Body of pancreas (tissue), 4 donors: ENCODE results near the gene SNCAIP. TPM values are rescaled to one million over a fixed set of nuclear protein-coding genes. Genes with fewer than 3 reads are reported as not detected.

Experiments
- ATAC-seq: fragments of 150-250 bp; one replicate; pipeline ENCODE4 v1.9.1; 2016
- DNase-seq, 4 donors: peaks; one replicate each; pipeline ENCODE4 v3.0.0-alpha.2; 2019
- H3K27ac ChIP-seq, 4 donors: fragments of 200-600 bp; sonication (generic); 1 replicate in 3 of 4; 2 replicates in 1 of 4; pipeline versions ENCODE4 v1.5.1 to v1.6.1; 2016 to 2019; ENCODE audit warnings: mild to moderate bottlenecking in 1 of 4, mixed read lengths in 1 of 4, moderate library complexity in 1 of 4
- H3K27me3 ChIP-seq, 2 donors: fragments of 200-600 bp; sonication (generic); one replicate each; pipeline ENCODE4 v1.6.0; 2016; ENCODE audit warnings: mild to moderate bottlenecking in 1 of 2
- H3K36me3 ChIP-seq, 2 donors: fragments of 200-600 bp; sonication (generic); replicated peaks in 1 of 2; 2 replicates each; pipeline ENCODE4 v1.5.1; 2016; ENCODE audit warnings: low read depth in 2 of 2; ENCODE audit not compliant: insufficient read depth in 1 of 2
- H3K4me1 ChIP-seq: fragments of 200-600 bp; sonication (generic); one replicate; pipeline ENCODE4 v1.6.0; 2016
- H3K4me3 ChIP-seq, 2 donors: fragments of 200-600 bp; sonication (generic); 1 replicate in 1 of 2; 2 replicates in 1 of 2; pipeline ENCODE4 v1.5.1; 2016 to 2019
- H3K9me3 ChIP-seq, 3 donors: fragments of 200-600 bp; sonication (generic); 1 replicate in 2 of 3; 2 replicates in 1 of 3; pipeline ENCODE4 v1.5.1; 2016
- POLR2A ChIP-seq, 3 donors: fragments of 450-650 bp; IDR thresholded peaks; one replicate each; pipeline ENCODE4 v1.6.1; 2016; ENCODE audit warnings: antibody characterized with exemption in 3 of 3, mild to moderate bottlenecking in 2 of 3
- WGBS, 2 donors: methylation state at CpG; one replicate each; pipeline ENCODE4 v1.1.5; 2017; 5-methylcytosine and 5-hydroxymethylcytosine counted together
- intact Hi-C: fragments of 100-400 bp; cut with DNase I; formaldehyde crosslinking; loops from one replicate; pipeline ENCODE4 v1.15.1; 2023
- total RNA-seq, 2 donors: library from RNA; depleted of rRNA; stranded (reverse); fragments of >200 nt; gene quantifications; one replicate each; pipeline ENCODE4 v1.1.0, GENCODE V29; 2016
- TF ChIP-seq, protein P1 (sequence below), 7 experiments: fragments of 450-650 bp in 4 of 7; fragments of 200-600 bp in 3 of 7; sonication (generic) in 3 of 7; IDR thresholded peaks; one replicate each; pipeline ENCODE4 v1.5.1; 2016 to 2019; ENCODE audit warnings: antibody characterized with exemption in 7 of 7

SNCAIP gene
- total RNA-seq, 2 donors from 2014 or later: 1.3 to 2.6 TPM

DNA sequence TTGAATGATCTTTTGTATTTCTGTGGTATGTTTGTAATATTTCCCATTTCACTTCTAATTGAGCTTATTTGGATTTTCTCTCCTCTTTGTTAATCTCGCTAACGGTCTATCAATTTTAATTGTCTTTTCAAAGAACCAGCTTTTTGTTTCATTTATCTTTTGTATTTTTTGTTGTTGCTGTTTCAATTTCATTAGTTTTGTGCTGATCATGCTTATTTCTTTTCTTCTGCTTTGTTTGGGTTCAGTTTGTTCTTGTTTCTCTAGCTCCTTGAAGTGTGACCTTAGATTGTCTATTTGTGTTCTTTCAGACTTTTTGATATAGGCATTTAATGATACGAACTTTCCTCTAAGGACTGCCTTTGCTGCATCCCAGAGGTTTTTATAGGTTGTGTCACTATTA is 28.4 kb upstream of the SNCAIP start:
- Histone ChIP-seq H3K27ac (no peak overlapping the region), H3K9me3 (no peaks in the 10 kb centered on the region), H3K27me3 (no peaks in the 10 kb centered on the region), H3K36me3 (no peaks in the 10 kb centered on the region), H3K4me3 (no peak overlapping the region), H3K4me1 (no peaks in the 10 kb centered on the region)
- TF ChIP-seq POLR2A (IDR thresholded peaks at IDR 0.05): no peak
- TF ChIP-seq, protein P1, sequence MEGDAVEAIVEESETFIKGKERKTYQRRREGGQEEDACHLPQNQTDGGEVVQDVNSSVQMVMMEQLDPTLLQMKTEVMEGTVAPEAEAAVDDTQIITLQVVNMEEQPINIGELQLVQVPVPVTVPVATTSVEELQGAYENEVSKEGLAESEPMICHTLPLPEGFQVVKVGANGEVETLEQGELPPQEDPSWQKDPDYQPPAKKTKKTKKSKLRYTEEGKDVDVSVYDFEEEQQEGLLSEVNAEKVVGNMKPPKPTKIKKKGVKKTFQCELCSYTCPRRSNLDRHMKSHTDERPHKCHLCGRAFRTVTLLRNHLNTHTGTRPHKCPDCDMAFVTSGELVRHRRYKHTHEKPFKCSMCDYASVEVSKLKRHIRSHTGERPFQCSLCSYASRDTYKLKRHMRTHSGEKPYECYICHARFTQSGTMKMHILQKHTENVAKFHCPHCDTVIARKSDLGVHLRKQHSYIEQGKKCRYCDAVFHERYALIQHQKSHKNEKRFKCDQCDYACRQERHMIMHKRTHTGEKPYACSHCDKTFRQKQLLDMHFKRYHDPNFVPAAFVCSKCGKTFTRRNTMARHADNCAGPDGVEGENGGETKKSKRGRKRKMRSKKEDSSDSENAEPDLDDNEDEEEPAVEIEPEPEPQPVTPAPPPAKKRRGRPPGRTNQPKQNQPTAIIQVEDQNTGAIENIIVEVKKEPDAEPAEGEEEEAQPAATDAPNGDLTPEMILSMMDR (IDR thresholded peaks at IDR 0.05): no peak
- DNase-seq (no peak), ATAC-seq (no peak)
- intact Hi-C loops: no loop called here
- WGBS, 2 donors: 69 to 71% methylated on average over 3 of the region's 3 CpGs

DNA sequence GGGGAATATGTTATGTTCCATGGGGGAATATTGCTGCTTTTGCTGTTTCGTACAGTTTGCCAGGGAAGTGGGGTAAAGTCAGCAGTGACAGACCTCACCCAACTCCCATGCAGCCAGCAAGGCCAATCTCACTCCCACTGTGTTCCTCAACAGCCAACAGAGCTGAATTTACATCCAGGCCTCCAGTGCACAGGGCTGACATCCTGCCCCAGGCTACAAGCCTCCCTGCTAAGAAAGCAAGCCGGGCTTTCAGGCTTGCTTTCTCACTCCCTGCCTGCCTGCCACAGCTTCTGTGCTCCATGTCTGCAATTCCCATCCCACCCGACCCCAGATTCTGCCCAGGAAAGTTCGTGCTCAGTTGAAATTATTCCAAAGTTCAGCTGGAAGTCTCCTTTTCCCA is 25.5 kb upstream of the SNCAIP start:
- intact Hi-C loops: no loop called here
- Histone ChIP-seq H3K27ac (no peak overlapping the region), H3K9me3 (no peaks in the 10 kb centered on the region), H3K36me3 (no peaks in the 10 kb centered on the region), H3K27me3 (no peaks in the 10 kb centered on the region), H3K4me1 (no peaks in the 10 kb centered on the region), H3K4me3 (no peak overlapping the region)
- ATAC-seq: no peak
- no peak for DNase-seq
- 41 to 43% methylated on average over 4 of the region's 4 CpGs for WGBS, 2 donors
- TF ChIP-seq, protein P1 (IDR thresholded peaks at IDR 0.05): no peak
- no peak for TF ChIP-seq POLR2A (IDR thresholded peaks at IDR 0.05)

DNA sequence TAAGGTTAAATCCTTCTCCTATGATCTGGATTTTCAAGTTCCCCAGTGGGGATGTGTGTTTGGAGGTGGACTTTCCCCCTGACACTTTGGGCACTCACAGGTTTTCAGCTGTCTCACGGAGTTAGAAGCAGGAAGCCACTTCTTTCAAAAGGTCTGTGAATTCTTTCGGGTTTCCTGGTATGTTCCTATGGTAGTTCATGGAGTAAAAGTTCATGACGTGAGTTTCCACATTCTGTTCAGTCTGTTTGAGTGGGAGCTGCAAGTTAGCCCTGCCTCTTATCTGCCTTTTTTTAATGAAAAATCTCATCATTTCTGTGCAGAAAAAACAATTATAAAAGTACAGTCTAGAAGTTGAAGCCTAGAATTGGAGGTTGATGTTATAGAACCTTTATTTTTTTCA is 24.9 kb upstream of the SNCAIP start:
- Histone ChIP-seq H3K27me3 (no peaks in the 10 kb centered on the region), H3K4me3 (no peak overlapping the region), H3K4me1 (no peaks in the 10 kb centered on the region), H3K36me3 (no peaks in the 10 kb centered on the region), H3K27ac (no peak overlapping the region), H3K9me3 (no peaks in the 10 kb centered on the region)
- intact Hi-C loops: no loop called here
- DNase-seq (no peak), ATAC-seq (no peak)
- 39 to 42% methylated on average over 3 of the region's 3 CpGs for WGBS, 2 donors
- TF ChIP-seq POLR2A (IDR thresholded peaks at IDR 0.05): no peak
- TF ChIP-seq, protein P1 (IDR thresholded peaks at IDR 0.05): no peak

DNA sequence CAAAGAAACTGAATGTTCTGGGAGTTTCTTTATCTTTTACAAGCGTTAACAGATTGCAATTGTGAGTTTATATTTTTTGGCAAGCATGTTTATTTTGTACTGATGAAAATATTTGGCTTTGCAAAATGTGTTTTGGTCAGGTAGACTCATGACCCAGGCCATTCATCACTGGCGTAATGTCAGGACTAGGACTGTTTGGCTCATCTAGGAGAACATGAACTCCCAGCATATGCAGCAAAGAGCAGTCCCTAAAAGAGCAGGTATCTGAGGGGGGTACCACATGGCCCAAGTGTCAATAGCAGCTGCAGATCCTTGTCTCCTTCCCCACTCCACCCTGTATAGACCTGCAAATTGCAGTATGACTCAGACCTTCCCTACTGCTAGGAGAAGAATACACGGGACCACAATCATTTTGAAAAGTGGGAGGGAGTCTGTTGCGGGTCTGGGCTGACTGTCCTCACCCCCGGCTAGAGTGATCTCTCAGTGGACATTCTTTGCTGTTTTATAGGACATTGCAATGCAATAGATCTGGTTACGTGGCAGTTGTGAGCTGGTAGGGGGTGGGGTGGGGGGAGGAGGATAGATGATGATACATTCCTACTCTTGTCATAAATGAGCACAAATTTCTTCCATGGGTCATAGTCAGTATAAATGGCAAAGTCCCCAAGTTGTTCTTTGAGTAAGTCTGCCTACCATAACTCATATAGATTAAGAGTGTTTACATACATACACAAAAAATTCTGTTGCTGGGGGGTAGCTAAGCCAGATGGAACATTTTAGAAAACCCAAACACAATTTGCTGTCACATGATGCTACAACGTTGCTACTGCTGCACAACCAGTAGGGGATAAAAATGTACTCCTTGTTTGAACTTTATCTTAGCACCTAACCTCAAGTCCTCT is 20.8 kb upstream of the SNCAIP start:
- no peak for ATAC-seq
- Histone ChIP-seq H3K9me3 (no peaks in the 10 kb centered on the region), H3K27ac (no peak overlapping the region), H3K4me1 (no peaks in the 10 kb centered on the region), H3K27me3 (no peaks in the 10 kb centered on the region), H3K4me3 (no peak overlapping the region), H3K36me3 (no peaks in the 10 kb centered on the region)
- no peak for DNase-seq
- TF ChIP-seq, protein P1 (IDR thresholded peaks at IDR 0.05): no peak
- no peak for TF ChIP-seq POLR2A (IDR thresholded peaks at IDR 0.05)
- intact Hi-C loops: no loop called here
- 53 to 67% methylated on average over 7 of the region's 7 CpGs for WGBS, 2 donors

DNA sequence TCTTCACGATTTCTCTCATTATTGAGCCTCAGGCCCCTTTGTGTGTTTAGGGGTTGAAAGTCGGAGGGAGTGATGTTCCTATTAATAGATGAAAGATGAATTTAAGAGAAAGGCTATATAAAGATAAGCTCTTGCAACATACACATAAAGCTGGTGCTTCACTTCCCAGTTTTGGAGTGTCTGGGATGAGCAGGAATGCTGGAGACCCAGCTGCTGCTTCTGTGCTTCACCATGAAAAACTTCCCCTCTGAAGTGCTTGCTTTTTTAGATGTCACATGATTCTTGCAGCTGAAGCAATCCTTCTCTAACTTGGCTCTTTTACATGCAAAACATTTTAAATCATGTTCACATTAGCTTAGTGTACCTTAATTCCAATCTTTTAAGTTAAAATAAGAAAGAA is 19.7 kb upstream of the SNCAIP start:
- TF ChIP-seq POLR2A (IDR thresholded peaks at IDR 0.05): no peak
- TF ChIP-seq, protein P1 (IDR thresholded peaks at IDR 0.05): no peak
- Histone ChIP-seq H3K36me3 (no peaks in the 10 kb centered on the region), H3K4me1 (no peaks in the 10 kb centered on the region), H3K9me3 (no peaks in the 10 kb centered on the region), H3K27ac (no peak overlapping the region), H3K4me3 (no peak overlapping the region), H3K27me3 (no peaks in the 10 kb centered on the region)
- WGBS, 2 donors: 30 to 40% methylated on average over 2 of the region's 2 CpGs
- no peak for ATAC-seq
- DNase-seq: no peak
- intact Hi-C loops: no loop called here
